Tibial nerve (tissue), 4 donors: Measurements from ENCODE around the gene ZNF543. TPM values are rescaled to one million over a fixed set of nuclear protein-coding genes. Genes with fewer than 3 reads are reported as not detected.
A peak's percentile ranks its signal among the peaks of the same experiment; 100 is the strongest.

Experiments
- DNase-seq, 2 donors: peaks; one replicate each; pipeline ENCODE4 v3.0.0-alpha.2; 2019; ENCODE audit warnings: low spot score in 2 of 2
- H3K27ac ChIP-seq, 4 donors: fragments of 200-600 bp; sonication (generic) in 3 of 4; one replicate each; pipeline ENCODE4 v1.5.1; 2017 to 2019; ENCODE audit warnings: mild to moderate bottlenecking in 1 of 4
- H3K27me3 ChIP-seq, 2 donors: fragments of 200-600 bp; sonication (generic) in 1 of 2; one replicate each; pipeline versions ENCODE4 v1.5.1 to v1.6.0; 2017 to 2019
- H3K36me3 ChIP-seq, 3 donors: fragments of 200-600 bp; sonication (generic); one replicate each; pipeline ENCODE4 v1.5.1; 2018 to 2019
- H3K4me1 ChIP-seq, 4 donors: fragments of 200-600 bp; sonication (generic) in 3 of 4; one replicate each; pipeline ENCODE4 v1.5.1; 2017 to 2019
- H3K4me3 ChIP-seq, 4 donors: fragments of 200-600 bp; sonication (generic) in 3 of 4; one replicate each; pipeline ENCODE4 v1.5.1; 2017 to 2019; ENCODE audit warnings: mild to moderate bottlenecking in 1 of 4, moderate library complexity in 1 of 4
- H3K9me3 ChIP-seq, 4 donors: fragments of 200-600 bp; sonication (generic) in 3 of 4; one replicate each; pipeline ENCODE4 v1.5.1; 2017 to 2019
- EP300 ChIP-seq, 2 donors: sonication (generic); formaldehyde crosslinking; IDR thresholded peaks; one replicate each; pipeline ENCODE4 v1.6.1; 2017; ENCODE audit warnings: antibody characterized with exemption in 2 of 2, mild to moderate bottlenecking in 1 of 2
- POLR2A ChIP-seq, 2 donors: fragments of 450-650 bp; IDR thresholded peaks; one replicate each; pipeline ENCODE4 v1.6.1; 2017; ENCODE audit warnings: antibody characterized with exemption in 2 of 2, mild to moderate bottlenecking in 2 of 2, moderate library complexity in 2 of 2
- WGBS, 2 donors: methylation state at CpG; one replicate each; pipeline ENCODE4 v1.1.5; 2018; 5-methylcytosine and 5-hydroxymethylcytosine counted together
- total RNA-seq, 4 donors: library from RNA; depleted of rRNA; stranded (reverse); fragments of >200 nt; gene quantifications; one replicate each; pipeline ENCODE4 v1.1.0, GENCODE V29; 2016
- TF ChIP-seq, protein P1 (sequence below), 5 experiments: fragments of 200-600 bp in 3 of 5; fragments of 450-650 bp in 2 of 5; sonication (generic) in 3 of 5; IDR thresholded peaks; one replicate each; pipeline ENCODE4 v1.5.1; 2016 to 2019; ENCODE audit warnings: antibody characterized with exemption in 5 of 5, mild to moderate bottlenecking in 3 of 5, moderate library complexity in 2 of 5

The ZNF543 gene
- total RNA-seq, 4 donors from 2014 or later: 7.3 to 10.6 (median 7.9) TPM

DNA sequence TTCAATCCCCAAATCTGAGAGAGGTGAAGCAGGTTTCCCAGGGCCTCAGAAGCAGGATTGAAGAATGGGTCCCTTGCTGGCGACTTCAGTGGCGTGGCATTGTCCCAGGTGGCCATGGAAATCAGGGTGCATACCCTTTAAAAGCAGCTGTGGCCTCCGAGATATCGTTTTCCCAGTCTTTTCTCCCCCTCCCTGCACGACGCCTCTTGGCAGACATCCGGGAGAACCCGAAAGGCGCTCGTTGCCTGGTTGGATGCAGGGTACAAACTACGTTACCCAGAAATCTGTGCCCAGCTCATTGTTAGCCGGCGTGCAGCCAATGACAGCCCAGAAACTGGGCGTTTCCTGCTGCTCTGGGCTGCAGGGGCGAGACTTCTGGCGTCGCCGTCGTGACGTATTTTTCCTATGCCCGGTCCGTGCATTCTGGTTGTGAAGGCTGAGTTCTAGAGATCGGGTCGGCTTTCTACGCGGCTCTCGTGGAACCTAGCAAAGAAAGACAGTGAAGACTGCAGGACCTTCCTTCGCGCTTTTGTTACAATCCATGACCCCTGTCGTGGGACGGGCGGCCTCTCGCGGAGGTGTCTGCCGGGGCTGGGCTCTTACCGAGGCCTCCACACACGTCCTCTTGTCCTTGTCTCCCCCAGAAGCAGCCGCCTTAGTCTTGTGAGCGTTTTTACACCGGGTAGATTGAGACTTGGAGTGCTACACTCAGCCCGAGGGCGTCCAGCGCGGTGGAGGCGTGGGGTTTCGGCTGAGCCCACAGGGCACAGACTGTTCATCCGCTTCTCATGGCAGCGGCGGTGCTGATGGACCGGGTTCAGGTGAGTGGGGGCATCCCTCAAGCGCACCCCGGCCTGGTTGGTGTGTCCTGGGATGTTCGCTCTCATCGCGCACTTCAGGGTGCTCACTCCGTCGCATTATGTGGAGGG is 30.9 kb downstream of the ZNF543 start, which contains the start of gene ZNF304:
Gene ZNF304 (plus strand): TSS at position 395 of the 929 bp plus-strand sequence. CDS start 394 bp downstream, at position 789.
- WGBS, 2 donors: 1 to 3% methylated on average over 54 to 57 of the region's 57 CpGs

DNA sequence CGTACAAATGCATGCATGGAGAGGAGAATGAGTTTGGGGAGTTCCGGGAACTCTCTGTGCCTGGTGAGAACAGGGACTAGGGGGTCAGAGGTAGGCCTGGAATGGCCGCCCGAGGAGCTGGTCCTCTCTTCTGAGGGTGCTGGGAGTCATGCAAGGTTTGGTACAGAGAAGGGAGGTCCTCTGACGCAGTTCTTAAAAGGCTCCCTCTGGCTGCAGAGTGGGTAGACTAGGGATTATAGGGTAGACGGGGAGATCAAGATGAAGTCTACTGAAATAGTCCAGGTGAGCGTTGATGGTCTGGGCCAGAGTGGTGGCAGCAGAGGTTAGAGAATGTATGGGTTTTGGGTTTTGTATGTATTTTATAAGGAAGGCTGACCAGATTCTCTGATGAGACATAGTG is 31.6 kb downstream of the ZNF543 start:
- no peak for TF ChIP-seq EP300 (IDR thresholded peaks at IDR 0.05)
- peaks cover 0 to 16% (median 13%) of the 10 kb centered on the region in 4 donors for H3K4me1 ChIP-seq
- H3K9me3 ChIP-seq: peaks cover 0 to 50% (median 18%) of the 10 kb centered on the region in 4 donors
- peak overlapping the region; percentile 80 to 95 (median 82) for H3K4me3 ChIP-seq
- 26 to 29% methylated on average over 7 of the region's 7 CpGs for WGBS, 2 donors
- H3K27me3 ChIP-seq: no peaks in the 10 kb centered on the region
- peak overlapping the region in 2 of 4 donors; percentile 73 to 86 for H3K27ac ChIP-seq
- no peak for DNase-seq
- H3K36me3 ChIP-seq: peaks cover 18 to 46% (median 30%) of the 10 kb centered on the region in 3 donors

More for the DNA sequence above, 30.9 kb downstream of the ZNF543 start, which contains the start of gene ZNF304:
- Histone ChIP-seq H3K36me3 (peaks cover 12 to 38% (median 24%) of the 10 kb centered on the region in 3 donors), H3K4me3 (peak within 1 kb of the TSS; percentile 80 to 95 (median 82)), H3K27ac (peak within 1 kb of the TSS in 3 of 4 donors; percentile 73 to 86 (median 73)), H3K27me3 (no peaks in the 10 kb centered on the region), H3K9me3 (peaks cover 0 to 43% (median 15%) of the 10 kb centered on the region in 4 donors), H3K4me1 (peaks cover 0 to 16% (median 13%) of the 10 kb centered on the region in 4 donors)
- DNase-seq: peak; percentile 76 to 87
- TF ChIP-seq POLR2A (IDR thresholded peaks at IDR 0.05): no peak
- peak; percentile 48 to 69 for TF ChIP-seq EP300 (IDR thresholded peaks at IDR 0.05)

DNA sequence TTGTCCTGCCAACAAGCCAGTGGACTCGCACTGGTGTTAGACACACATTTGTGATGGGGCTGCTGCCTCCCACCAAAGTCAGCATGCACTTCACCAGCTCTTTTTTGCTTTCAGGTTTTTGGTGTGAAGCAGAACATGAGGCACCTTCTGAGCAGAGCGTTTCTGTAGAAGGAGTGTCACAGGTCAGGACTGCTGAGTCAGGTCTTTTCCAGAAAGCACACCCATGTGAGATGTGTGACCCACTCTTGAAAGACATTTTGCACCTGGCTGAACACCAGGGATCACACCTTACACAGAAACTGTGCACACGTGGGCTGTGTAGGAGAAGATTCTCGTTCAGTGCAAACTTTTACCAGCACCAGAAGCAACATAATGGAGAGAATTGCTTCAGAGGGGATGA is 35.6 kb downstream of the ZNF543 start:
- Histone ChIP-seq H3K27me3 (no peaks in the 10 kb centered on the region), H3K4me3 (no peak overlapping the region), H3K9me3 (peaks cover 0 to 91% (median 35%) of the 10 kb centered on the region in 4 donors), H3K36me3 (peaks cover 18 to 82% (median 30%) of the 10 kb centered on the region in 3 donors), H3K27ac (no peak overlapping the region), H3K4me1 (peaks cover 0 to 15% (median 11%) of the 10 kb centered on the region in 4 donors)
- WGBS, 2 donors: 93 to 99% methylated on average over 4 of the region's 4 CpGs
- no peak for DNase-seq
- TF ChIP-seq, protein P1, sequence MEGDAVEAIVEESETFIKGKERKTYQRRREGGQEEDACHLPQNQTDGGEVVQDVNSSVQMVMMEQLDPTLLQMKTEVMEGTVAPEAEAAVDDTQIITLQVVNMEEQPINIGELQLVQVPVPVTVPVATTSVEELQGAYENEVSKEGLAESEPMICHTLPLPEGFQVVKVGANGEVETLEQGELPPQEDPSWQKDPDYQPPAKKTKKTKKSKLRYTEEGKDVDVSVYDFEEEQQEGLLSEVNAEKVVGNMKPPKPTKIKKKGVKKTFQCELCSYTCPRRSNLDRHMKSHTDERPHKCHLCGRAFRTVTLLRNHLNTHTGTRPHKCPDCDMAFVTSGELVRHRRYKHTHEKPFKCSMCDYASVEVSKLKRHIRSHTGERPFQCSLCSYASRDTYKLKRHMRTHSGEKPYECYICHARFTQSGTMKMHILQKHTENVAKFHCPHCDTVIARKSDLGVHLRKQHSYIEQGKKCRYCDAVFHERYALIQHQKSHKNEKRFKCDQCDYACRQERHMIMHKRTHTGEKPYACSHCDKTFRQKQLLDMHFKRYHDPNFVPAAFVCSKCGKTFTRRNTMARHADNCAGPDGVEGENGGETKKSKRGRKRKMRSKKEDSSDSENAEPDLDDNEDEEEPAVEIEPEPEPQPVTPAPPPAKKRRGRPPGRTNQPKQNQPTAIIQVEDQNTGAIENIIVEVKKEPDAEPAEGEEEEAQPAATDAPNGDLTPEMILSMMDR (IDR thresholded peaks at IDR 0.05): no peak
- TF ChIP-seq POLR2A (IDR thresholded peaks at IDR 0.05): no peak
- TF ChIP-seq EP300 (IDR thresholded peaks at IDR 0.05): no peak

DNA sequence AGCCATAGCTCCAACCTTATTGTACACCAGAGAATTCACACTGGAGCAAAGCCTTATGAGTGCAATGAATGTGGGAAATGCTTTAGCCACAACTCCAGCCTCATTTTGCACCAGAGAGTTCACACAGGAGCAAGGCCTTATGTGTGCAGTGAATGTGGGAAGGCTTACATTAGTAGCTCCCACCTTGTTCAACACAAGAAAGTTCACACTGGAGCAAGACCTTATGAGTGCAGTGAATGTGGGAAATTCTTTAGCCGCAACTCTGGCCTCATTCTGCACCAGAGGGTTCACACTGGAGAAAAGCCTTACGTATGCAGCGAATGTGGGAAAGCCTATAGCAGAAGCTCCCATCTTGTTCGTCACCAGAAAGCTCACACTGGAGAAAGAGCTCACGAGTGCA is 37.1 kb downstream of the ZNF543 start:
- no peak for TF ChIP-seq POLR2A (IDR thresholded peaks at IDR 0.05)
- TF ChIP-seq, protein P1 (IDR thresholded peaks at IDR 0.05): no peak
- TF ChIP-seq EP300 (IDR thresholded peaks at IDR 0.05): no peak
- 97 to 99% methylated on average over 5 of the region's 5 CpGs for WGBS, 2 donors
- H3K4me3 ChIP-seq: no peak overlapping the region
- H3K27ac ChIP-seq: no peak overlapping the region
- H3K27me3 ChIP-seq: no peaks in the 10 kb centered on the region
- H3K9me3 ChIP-seq: peaks cover 0 to 100% (median 35%) of the 10 kb centered on the region in 4 donors
- peaks cover 18 to 81% (median 30%) of the 10 kb centered on the region in 3 donors for H3K36me3 ChIP-seq
- H3K4me1 ChIP-seq: peaks cover 0 to 8% (median 2%) of the 10 kb centered on the region in 4 donors
- DNase-seq: no peak

DNA sequence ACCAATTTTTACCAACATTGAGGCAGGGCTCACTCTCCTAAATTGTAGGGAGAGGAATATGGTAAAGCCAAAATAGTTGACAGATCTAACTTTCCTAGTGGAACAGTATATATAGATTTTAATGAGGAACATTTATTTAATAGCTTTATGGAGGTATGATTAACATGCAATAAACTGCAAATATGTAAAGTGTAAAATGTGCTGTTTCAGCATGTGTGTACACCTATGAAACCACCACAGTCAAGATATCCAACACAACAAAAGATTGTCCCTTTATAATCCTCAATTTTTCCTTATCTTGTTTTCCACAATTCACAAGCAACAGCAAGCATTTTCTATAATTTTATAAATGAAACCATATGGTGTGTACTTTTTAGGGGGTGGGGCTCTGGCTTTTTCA is 39.0 kb downstream of the ZNF543 start:
- DNase-seq: no peak
- Histone ChIP-seq H3K36me3 (peaks cover 18 to 63% (median 23%) of the 10 kb centered on the region in 3 donors), H3K4me3 (no peak overlapping the region), H3K27me3 (no peaks in the 10 kb centered on the region), H3K9me3 (peaks cover 0 to 98% (median 28%) of the 10 kb centered on the region in 4 donors), H3K4me1 (peaks cover 0 to 14% (median 6%) of the 10 kb centered on the region in 4 donors), H3K27ac (no peak overlapping the region)
- TF ChIP-seq EP300 (IDR thresholded peaks at IDR 0.05): no peak
- no peak for TF ChIP-seq POLR2A (IDR thresholded peaks at IDR 0.05)
- TF ChIP-seq, protein P1 (IDR thresholded peaks at IDR 0.05): no peak
